Cerebellar cortex (tissue), 1 donor: ENCODE data around the gene SRSF1.
"Not testable (repeated sequence)": the region's sequence is repeated elsewhere in the genome, so short reads cannot be mapped to it uniquely, and the experiment has no call there.

Source experiments
- DNase-seq: peaks from one replicate; pipeline ENCODE4 v3.0.0-alpha.2; 2015; ENCODE audit warnings: low spot score

The SRSF1 gene

DNA sequence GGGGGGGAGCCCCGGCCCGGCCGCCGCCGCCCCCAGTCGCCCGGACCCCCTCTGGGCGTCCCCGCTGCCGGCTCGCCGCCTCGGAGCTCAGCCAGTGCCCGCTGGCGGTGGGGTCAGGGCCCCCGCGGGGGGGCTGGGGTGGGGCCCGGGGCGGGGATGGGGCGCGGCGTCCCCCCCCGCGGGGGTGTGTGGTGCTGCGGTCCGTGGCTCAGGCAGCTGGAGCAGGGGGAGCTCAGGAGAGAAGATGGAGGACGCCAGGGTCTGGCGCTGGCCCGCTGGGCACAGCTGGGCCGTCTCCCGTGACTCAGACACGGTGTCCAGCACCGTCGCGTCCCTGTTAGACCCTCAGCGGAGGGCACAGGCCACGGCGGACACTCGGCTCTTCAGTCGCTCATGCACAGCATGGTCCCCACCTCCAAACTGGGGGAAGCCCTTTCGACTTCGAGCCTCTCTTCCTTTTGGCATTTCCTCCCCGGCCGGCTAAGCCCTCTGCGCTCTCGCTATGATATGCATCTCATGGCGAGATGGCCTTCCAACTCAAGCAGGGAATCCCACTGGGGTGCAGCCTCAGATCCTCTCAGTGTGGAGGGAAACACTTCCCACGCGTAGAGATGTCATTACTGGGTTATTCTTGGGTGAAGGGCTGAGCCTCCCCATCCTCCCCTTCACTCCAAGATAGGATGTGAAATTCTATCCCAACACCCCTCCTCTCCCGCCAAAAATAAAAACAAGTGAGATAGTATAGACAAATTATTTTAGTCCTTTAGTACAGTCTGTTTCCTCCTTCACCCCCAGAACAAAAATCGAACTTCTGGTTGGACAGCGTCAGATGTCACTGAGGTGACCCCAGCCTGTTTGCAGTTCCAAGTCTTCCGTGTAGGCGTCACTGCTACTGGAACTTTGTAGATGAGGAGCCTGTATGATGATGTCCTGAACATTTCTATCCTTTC lies 18.5 kb downstream of the SRSF1 start:
- peak; percentile 57 for DNase-seq

DNA sequence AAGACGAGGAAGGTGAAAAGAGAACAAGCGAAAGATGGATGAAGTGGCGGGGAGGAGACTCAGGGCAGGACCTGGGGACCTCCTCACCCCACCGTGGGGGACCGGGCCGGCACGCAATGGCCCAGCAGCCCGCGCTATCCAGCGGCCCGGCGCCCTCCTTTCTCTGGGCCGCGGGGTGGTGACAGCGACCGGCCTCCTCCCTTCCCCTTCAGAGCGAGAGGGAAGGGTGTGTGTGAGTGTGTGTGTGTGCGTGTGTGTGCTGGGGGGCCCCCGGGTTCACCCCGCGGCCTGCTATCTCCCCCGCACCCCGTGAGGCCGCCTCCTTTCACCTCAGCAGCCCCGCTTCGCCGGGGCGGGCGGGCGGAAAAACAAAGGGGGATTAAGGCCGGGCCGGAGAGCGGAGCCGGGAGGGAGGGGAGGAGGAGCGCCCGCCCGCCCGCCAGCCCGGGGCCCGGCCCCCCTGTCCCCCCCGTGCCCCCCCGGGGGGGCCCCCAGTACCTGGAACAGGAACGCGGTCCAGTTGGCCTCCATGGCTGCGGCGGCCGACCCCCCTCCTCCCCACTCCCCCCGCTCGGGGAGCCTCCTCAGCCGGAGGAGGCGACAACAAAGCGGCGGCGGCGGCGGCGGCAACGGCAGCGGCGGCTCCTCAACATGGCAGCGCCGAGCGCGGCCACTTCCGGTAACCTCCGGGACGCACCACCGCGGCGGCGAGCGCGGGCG lies 19.3 kb downstream of the SRSF1 start, which contains the start of gene VEZF1:
Gene VEZF1 (minus strand): TSS at position 674 of the 720 bp plus-strand sequence. CDS start 143 bp downstream, at position 531.
- DNase-seq, result peak; percentile 63

DNA sequence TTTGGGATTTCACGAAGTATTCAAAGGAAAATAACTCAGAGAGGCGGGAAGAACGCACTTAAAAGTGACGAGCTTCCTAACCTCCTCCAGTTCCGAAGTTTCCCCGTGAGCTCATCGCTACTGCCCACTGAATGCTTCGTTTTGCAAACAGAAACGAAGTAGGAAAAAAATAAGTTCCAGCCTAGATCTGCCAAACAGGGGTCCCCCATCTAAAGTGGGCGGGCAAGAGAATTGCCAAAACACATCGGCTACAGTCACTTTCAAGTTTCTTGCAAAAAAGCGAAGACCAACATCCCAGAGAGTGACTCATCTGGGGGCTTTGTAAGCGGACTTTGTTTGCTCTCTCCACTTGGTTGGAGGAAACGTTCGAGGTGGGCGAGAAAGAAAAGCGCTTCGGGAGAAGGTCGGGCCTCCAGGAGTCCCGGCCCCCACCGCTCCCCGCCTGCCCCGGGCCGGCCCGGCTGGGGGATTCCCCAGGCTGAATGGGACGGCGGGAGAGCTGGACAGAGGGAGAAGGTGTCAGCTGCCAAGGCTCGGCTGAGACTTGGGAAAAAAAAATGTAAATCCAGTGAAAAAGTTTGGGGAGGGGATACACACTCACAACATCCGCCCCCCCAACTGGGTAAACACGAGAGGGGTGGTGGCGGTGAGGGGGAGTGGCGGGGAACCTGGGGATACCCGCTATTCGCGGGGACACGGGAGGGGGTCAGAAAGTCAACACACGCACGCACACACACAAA lies 20.0 kb downstream of the SRSF1 start:
- peak; percentile 36 for DNase-seq

DNA sequence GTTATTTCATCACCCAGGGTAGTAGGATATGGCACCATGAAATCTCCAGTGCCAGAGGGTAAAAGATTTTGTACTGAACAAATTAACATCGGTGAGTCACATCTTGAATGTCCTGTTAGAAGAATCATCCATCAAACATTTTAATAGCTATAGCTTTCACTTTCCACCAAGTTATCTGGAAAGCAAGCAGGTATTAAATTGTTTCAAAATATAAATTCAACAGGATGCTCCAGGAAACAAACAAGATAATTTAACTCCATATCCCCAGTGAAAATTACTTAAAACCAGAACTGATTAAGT lies 21.4 kb downstream of the SRSF1 start:
- no peak for DNase-seq

DNA sequence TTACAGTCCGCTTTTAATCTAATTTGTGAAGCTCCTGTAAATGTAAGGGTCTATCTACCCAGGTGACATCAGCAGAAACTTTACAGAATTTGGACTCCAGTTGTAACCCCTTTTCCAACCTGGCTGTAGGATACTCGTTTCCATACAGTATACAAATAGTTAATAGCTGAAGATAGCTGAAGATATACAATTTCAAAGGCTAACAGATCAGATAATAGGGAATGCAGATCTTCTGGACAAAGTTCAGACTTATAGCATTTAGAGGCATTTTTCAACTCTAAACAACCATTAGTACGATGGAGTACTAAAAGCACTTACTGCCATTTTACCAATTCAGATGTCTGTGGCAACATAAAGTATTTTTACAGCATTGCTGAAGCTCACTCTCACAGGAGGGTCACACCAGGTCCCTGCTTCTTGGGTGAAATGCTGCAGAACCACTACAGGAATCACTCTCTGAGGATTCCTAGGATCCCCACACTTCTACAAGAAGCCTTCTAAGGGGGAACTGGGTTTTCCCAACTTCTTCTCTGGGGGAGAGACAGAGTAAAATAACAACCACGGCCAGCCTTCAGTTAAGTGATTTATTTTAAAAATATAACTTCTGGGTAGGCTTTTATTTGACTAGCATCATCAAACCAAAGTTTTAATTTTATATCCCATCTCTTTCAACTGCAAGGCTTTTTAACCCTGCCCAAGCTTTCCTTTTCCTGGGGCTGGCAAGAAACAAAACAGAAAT lies 21.9 kb downstream of the SRSF1 start:
- no peak for DNase-seq

DNA sequence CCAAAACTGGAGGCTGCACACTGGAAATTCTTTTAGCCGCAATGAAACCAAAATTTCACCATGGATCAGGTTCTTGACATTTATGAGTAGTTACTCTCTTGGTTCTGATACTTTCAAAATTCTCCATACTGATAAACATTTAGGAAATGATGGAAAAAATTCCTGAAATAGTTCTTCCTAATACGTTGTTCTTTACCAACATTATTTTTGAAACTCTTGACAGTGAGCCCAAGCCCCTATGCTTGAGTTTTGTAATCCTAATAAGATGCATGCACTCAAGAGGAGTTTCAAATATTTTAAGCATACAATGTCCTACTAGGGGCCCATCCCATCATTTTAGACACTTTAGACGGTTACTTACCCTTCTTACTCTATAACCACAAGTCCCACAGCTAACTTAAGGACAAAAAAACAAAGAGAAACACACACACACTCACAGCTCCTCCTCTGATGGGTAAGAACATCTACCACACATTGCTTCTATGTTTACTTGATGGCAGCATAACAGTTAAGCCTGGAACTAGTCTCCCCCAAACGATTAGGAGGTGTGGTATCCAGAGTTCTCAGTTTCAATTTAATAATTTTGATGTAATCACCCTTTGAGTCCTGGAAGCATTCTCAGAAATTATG lies 22.7 kb downstream of the SRSF1 start:
- no peak for DNase-seq

DNA sequence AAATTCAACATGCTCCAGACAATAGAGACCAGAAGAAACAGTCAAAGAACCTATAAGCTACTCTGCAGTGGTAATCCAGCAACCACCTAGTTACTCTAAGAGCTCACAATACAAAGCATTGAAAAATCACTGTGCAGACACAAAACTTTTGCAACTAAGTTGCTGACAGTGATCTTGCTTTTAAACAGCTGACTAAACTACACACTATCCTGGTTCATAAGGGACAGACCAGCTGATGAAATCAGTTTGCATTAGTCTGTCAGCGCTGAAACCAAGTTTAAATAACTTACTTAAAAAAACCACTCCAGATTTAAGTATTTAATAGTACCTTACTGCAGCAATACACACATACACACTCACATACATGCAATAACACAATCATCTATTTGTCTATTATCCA lies 23.6 kb downstream of the SRSF1 start:
- DNase-seq, result no peak

DNA sequence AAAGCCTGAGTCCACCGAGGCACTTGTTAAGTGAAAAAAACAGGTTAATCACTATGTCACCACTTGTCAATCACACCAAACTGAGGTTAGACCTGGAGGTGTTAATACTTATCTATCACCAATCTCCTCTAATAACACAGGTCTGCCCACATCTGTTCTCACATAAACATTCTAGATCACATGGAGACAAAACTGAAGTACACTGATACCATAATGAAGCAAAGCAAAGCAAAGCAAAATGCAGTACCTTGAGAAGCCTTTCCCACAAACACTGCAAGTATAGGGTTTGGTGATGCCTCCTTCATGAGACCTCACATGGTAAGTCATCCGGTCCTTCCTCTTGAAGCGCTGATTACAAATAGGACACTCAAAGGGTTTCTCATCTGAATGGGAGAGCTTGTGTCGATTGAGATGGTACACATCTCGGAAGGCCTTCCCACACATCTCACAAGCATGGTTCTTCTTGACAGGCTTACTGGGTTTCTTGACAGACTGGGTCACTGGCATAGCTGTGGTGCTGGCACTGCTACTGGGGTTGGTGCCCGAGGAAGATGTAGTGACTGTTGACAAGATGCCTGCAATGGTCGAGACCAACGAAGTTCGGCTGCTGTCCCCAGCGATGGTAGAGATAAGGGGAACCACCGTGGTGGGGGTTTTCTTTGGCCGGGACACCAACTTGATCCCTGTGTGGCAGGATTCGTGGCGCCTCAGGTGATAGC lies 24.4 kb downstream of the SRSF1 start:
- no peak for DNase-seq

DNA sequence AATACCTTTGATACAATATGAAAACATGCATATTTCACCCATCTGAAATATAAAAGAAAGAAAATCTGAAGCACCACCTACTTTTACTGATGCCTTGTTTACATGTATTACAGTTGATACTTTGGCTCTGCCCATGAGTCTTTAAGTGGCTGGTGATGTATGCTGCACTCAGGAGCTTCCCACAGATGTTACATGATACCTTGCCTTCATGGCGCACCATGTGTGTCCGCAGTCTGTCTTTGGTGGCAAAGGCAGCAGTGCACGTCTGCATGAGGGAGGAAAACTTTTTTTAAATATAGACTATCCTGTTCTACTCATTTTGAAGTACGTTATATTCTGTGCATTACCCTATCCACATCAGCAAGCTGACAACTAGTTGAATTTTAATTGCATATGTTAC lies 26.5 kb downstream of the SRSF1 start:
- no peak for DNase-seq

DNA sequence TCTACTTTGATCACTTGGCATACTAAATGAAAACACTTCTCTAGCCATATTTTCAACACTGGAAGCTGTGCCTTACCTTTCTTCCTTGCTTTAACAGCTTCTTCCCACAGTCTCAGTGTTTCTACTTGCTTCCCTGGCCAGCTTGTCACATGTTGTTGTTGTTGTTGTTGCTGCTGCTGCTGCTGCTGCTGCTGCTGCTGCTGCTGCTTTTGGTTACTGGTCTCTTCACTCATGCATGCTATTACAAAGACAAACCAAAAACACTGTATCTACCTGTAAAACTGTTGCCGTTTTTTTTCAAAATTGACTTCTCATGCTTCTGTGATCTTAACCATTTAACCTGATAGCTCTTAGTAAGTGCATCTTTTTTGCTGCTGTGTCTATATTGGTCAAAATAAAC lies 28.0 kb downstream of the SRSF1 start:
- no peak for DNase-seq

DNA sequence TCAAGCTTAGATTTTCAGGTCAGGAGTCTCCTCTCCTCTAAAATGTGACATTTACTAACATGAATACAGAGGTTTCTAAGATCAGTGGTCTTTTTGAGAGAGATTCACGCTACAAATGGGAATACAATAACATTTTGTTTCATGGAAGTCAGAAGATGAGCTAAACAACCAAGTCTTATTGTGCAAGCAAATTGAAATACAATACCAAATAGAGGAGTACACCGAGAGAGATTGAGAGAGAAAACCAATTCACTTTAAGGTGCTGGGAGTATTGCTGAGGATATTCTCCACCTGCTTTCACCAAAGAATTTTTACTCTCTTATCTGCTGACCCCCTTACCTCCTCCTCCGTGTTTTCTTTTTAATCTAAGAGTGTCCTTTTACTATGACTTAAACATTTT lies 30.5 kb downstream of the SRSF1 start:
- DNase-seq, result no peak

DNA sequence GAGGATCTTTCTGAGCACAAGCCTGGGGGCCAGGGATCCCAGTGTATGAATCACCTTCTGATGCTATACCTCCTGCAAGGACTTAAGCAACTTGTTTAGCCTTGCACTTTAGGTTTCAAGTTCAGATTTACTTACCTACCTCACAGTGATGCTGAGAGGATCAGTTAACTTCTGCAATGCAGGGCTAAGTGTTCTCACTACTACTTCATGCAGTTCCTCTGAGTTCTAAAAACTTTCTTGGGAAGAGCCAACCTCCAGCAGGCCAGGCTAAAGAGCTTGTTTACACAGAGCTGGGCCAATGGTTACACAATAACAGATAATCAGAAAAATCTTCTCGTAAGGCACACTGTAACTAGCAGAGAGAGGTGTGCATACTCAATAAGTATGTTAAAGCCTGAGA lies 32.0 kb downstream of the SRSF1 start:
- no peak for DNase-seq

DNA sequence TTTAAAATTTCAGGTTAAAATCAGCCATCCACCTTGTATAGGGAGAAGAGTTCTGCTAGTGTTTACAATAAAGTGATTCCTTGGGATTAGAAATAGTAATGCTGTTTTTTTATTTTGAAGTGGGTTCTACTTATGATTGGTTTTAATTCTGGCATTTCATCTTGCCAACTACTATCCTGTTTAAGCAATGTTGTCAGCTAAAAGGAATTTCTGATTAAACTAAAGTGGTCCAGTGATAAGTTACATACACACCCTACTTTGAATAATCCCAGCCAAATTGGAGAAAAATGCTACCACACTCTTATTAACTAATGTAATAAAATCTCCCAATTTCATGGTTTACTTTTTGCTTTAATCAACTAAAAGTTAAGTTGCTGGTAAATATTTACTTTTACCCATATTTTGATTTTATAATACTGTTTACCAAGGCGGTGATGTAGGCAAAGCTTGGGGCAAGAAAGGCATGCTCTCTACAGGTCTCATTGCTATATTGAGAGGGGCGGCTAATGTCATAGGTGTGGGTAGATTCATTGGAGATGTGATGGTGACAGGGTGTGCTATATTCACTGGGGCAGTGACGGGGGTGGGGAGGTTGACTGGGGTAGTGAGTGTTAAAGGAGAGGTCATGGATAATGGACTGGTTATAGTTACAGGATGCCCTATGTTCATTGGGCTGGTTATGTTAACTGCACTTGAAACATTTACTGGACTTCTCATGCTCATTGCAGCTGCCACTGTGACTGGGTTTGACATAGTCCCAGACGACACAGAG lies 32.8 kb downstream of the SRSF1 start:
- not testable (repeated sequence) for DNase-seq

DNA sequence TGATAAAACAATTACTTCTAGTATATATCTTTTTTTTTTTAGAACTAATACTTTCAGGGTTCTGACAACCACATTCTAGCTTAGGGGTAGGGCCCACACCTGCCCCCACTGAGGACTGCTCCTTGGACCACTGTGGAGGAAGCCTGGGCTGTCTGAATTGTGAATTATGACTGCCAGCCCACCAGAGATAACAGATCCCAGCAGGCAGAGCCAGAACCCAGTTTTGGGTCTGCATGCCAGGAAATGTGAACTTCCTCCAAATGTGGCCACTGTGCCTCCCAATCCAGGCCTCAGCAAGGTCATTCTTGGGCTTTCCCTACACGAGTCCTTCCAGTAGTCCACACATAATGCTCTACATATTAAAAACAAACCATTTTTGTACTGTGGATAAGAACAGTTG lies 34.9 kb downstream of the SRSF1 start:
- DNase-seq, result no peak

DNA sequence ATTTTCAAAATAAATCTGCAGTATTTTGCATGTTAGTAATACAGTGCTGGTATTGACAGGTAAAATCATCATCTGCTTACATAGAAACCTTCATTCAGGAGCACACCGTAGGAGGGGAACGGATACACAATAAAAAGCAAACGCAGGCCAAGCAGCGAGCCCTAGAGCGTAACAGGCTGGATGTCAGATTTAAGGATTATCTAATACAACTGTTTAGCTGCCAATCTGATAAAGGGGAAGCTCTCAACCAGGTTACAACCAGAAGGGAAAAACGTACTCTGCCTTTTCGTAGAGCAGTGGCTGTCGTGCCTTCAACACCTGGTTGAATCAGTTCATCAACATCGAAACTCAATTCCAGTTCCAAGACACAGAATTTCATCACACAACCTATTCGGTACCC lies 35.5 kb downstream of the SRSF1 start:
- no peak for DNase-seq

DNA sequence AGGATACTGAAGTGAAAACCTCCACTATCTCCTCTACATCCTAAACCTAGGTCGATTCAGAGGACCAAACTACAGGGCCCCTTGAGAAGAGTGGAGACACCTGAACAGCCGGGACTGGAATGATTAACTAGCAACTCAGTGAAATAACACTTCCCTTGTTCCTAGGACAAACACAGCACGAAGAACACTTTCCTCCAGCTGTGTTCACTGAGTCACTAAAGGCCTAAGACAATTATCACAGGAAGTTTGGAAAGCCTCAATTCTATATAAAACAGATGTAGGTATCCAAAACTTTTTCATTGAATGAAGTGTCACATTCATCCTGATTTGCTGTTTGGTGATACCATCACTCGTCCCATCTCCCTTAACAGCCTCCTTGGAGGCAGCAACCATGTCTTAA lies 36.3 kb downstream of the SRSF1 start:
- DNase-seq, result no peak

DNA sequence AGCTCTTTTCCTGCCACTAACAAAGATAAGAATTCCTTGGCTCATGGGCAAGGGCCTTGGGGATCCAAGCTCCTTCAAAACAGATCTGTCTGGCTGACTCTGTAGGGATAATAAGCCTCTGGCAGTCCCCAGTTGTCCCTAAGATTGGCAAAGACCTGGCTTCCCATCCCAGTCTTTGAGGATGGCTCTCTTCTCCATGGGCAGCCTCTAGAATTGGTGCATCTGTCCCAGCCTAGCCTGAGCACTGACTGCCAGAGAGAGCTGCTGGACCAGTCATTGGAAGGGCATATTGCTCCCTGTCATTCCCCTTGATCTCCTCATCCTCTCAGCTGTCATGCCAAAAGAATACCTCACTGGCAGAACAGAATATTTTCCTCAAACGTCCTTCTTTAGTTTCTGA lies 38.6 kb downstream of the SRSF1 start:
- no peak for DNase-seq

DNA sequence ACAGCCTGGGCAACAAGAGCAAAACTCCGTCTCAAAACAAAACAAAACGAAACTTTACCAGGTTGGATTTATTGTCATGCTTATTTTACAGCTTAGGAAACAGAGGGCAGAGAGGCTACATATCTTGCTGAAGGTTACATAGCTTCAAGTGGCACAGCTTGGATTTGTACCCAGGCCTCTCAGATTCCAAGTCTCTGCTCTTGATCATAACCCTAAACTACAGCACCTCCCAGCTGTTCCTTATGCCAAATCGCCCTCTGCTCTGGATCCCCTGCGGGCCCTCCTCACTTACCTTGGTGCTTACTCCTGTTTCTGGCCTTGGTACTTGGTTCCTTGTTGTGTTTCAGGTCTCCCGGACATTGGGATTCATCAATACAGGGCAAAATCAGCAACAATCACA lies 40.2 kb downstream of the SRSF1 start:
- no peak for DNase-seq

DNA sequence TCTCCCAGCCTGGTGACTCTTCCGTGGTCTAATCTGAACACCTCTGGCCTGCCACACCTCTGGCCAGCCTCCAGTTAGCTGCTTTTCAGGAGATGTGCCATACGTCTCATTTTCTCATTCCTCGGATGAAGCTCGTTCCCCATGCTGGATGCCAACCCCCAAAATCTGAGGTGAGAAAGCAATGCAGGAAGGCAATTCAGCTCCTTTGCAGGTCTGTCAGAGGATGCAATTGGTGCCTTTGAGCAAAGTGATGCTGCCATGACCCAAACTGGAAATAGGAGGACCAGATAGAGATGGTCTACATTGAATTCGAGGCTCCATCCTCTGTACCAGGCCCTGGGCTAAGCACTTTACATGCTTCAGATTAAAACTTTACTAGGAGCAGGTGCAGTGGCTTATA lies 40.8 kb downstream of the SRSF1 start:
- no peak for DNase-seq

DNA sequence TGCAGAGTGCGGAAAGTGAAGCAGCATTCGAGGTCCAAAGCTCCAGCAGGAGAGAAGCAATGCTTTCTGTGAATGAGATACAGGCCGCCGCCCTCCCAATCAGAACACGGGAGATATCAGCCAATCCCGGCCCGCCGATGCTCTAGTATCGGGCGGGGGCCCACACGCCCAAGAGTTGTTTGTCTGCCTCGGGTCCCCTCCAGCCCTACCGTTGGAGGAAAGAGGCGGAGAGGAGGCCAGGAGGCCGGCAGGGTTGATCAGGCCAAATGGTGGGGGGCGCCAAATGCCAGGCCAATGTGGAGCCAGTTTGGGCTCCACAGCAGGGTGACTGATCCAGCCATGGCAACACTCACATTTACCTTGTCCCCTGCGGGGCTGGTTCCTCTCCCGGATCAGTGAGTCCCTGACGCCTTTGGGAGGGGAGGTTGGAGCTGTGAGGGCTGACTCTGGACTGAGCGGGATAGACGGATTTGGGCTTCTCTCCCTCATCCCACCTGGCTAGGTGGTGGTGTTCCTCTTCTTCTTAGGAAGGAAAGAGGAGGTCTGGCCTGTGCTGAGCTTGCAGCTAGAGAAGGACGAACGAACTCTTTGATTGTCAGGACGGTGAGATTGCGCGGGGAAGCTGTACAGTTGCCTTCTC lies 41.4 kb downstream of the SRSF1 start:
- no peak for DNase-seq
